Measurements from ENCODE around the gene ATP6V1G1. TPM values are rescaled to one million over a fixed set of nuclear protein-coding genes. Genes with fewer than 3 reads are reported as not detected.
A peak's percentile ranks its signal among the peaks of the same experiment; 100 is the strongest.

Gene ATP6V1G1
- total RNA-seq, 1 donor = 128 TPM

- no peak for TF ChIP-seq CTCF (IDR thresholded peaks at IDR 0.05; ENCODE audit: insufficient read depth, low read length)
- DNase-seq (ENCODE audit: low read depth) = peak; percentile 95
- H3K4me3 ChIP-seq (ENCODE audit: low read depth, low read length) = no peak overlapping the region
Observed at GRCh38 chr9:114551750-114552685, 35.6 kb upstream of the ATP6V1G1 start.

- DNase-seq (ENCODE audit: low read depth) = peak; percentile 16
- H3K4me3 ChIP-seq (ENCODE audit: low read depth, low read length) = no peak overlapping the region
- no peak for TF ChIP-seq CTCF (IDR thresholded peaks at IDR 0.05; ENCODE audit: insufficient read depth, low read length)
Observed at GRCh38 chr9:114552706-114553105, 34.9 kb upstream of the ATP6V1G1 start.

GRCh38 chr9:114553202-114553601 lies 34.4 kb upstream of the ATP6V1G1 start:
- no peak overlapping the region for H3K4me3 ChIP-seq (ENCODE audit: low read depth, low read length)
- TF ChIP-seq CTCF (IDR thresholded peaks at IDR 0.05; ENCODE audit: insufficient read depth, low read length) = no peak
- DNase-seq (ENCODE audit: low read depth) = no peak

GRCh38 chr9:114555696-114556095 lies 31.9 kb upstream of the ATP6V1G1 start:
- no peak for TF ChIP-seq CTCF (IDR thresholded peaks at IDR 0.05; ENCODE audit: insufficient read depth, low read length)
- H3K4me3 ChIP-seq (ENCODE audit: low read depth, low read length) = no peak overlapping the region
- DNase-seq (ENCODE audit: low read depth) = no peak

DNA sequence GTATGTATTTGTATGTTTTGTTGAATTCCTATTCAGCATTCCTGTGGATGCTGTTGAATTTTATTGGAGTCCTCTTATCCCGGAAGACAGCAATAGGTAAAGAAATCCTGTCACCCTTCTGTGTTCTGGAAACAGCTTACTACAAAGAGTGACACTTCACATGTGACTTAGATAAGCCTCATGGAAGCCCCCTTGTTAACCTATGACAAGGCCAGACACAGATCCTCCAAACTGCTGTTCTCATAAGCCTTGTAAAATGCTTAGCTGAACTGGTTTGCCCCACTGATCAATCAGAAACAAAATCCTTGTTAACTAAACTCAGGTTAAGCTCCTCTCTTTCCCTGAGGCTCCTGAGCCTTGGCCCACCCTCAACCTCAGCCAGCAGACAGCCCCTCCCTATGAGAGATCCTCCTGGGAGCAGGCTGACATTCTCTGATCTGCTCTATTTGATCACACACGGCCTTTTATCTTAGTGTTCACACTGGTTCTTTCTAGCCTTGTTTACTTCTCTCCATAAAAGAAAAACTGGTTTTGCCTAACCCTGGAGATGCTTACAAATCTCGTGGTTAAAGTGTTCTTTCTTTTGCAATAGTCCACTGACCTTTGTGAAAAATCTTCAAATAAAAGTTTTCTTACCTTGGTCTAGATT lies 29.4 kb upstream of the ATP6V1G1 start:
- DNase-seq (ENCODE audit: low read depth) = no peak
- H3K4me3 ChIP-seq (ENCODE audit: low read depth, low read length) = no peak overlapping the region
- no peak for TF ChIP-seq CTCF (IDR thresholded peaks at IDR 0.05; ENCODE audit: insufficient read depth, low read length)

DNA sequence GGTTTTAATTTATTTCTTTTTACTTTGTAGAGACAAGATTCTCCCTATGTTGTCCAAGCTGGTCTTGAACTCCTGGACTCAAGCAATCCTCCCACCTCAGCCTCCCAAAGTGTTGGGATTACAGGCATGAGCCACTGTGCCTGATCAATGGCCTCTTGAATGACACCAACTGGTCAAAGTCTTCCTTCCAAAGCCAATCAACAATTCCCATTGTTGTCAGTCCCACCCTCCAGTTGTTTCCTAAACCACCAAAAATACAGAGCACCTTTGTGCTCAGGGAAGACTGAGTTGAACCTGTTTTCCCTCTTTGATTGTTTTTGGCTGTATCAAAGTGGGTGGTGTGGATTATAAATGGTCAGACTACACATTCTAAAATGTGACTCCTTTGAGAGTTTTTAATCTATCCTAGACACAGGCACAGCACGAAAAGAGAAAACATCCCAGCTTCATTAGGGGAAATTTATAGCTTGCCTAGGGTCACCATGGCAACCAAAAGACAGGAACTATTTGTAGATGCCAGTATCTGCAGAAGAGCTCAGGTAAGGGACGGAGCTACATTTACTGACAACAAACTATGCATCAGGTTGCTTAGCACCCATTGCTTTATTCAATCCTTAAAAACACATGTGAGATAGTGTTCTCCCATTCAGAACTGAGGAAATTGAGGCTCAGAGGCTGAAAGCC lies 27.6 kb upstream of the ATP6V1G1 start:
- no peak for DNase-seq (ENCODE audit: low read depth)
- H3K4me3 ChIP-seq (ENCODE audit: low read depth, low read length) = no peak overlapping the region
- TF ChIP-seq CTCF (IDR thresholded peaks at IDR 0.05; ENCODE audit: insufficient read depth, low read length) = no peak

All from fibroblast of the aortic adventitia (primary cell).